OCI-LY7 (cell line): Measurements from ENCODE around the gene MTF1. TPM values are rescaled to one million over a fixed set of nuclear protein-coding genes. Genes with fewer than 3 reads are reported as not detected.

ENCODE experiments used
- BruUV-seq: library from RNA; stranded (reverse); fragments of 400-500 nt; replicated peaks from 2 replicates; lab custom pipeline; 2021; lab: Mats Ljungman, UMichigan
- CTCF ChIA-PET: fragments of 300-600 bp; sonication (Branson Sonifier 250); formaldehyde crosslinking; loops from one replicate; lab custom pipeline; 2022; ENCODE audit warnings: antibody characterized with exemption; ENCODE audit not compliant: unreplicated experiment; lab: Charles Lee
- POLR2A ChIA-PET: fragments of 300-600 bp; sonication (Branson Sonifier 250); formaldehyde crosslinking; loops from one replicate; lab custom pipeline; 2022; ENCODE audit warnings: antibody characterized with exemption; lab: Charles Lee
- DNase-seq: peaks from one replicate; pipeline ENCODE4 v3.0.0-alpha.2; 2015; ENCODE audit warnings: low spot score
- H2AFZ ChIP-seq: fragments of 200-600 bp; sonication (generic), shearing (Covaris generic); 2 replicates; pipeline ENCODE4 v1.6.1; 2014; ENCODE audit warnings: mild to moderate bottlenecking, antibody characterized with exemption, low read length, moderate library complexity
- H3K27ac ChIP-seq: fragments of 200-600 bp; sonication (generic); 2 replicates; pipeline ENCODE4 v1.5.1; 2014; ENCODE audit warnings: mixed run types, low read depth, mild to moderate bottlenecking, moderate library complexity, low read length, inconsistent platforms; ENCODE audit not compliant: poor library complexity, severe bottlenecking
- H3K36me3 ChIP-seq: fragments of 200-600 bp; sonication (generic); 2 replicates; pipeline ENCODE4 v1.6.1; 2014; ENCODE audit warnings: mild to moderate bottlenecking, antibody characterized with exemption, low read length, moderate library complexity, mixed read lengths; ENCODE audit not compliant: insufficient read depth
- H3K4me1 ChIP-seq: fragments of 200-600 bp; sonication (generic); 2 replicates; pipeline ENCODE4 v1.5.1; 2014; ENCODE audit warnings: mild to moderate bottlenecking, low read length; ENCODE audit not compliant: insufficient read depth, poor library complexity, severe bottlenecking
- H3K4me2 ChIP-seq: fragments of 200-600 bp; sonication (generic); 2 replicates; pipeline ENCODE4 v1.6.1; 2014; ENCODE audit warnings: mild to moderate bottlenecking, low read length
- H3K4me3 ChIP-seq: fragments of 200-600 bp; sonication (generic); 2 replicates; pipeline ENCODE4 v1.5.1; 2014; ENCODE audit warnings: mild to moderate bottlenecking, low read depth, low read length; ENCODE audit not compliant: poor library complexity, severe bottlenecking
- H3K79me2 ChIP-seq: fragments of 200-600 bp; sonication (generic); 2 replicates; pipeline ENCODE4 v1.6.1; 2016; ENCODE audit warnings: low read depth, mild to moderate bottlenecking, low read length, moderate library complexity, mixed read lengths; ENCODE audit not compliant: insufficient read depth
- H3K9me2 ChIP-seq: fragments of 200-600 bp; sonication (generic); 2 replicates; pipeline ENCODE4 v1.6.1; 2016; ENCODE audit warnings: mild to moderate bottlenecking, low read length, mixed read lengths; ENCODE audit not compliant: insufficient read depth
- H3K9me3 ChIP-seq: fragments of 200-600 bp; sonication (generic); 2 replicates; pipeline ENCODE4 v1.6.1; 2014; ENCODE audit warnings: mild to moderate bottlenecking, mixed run types, low read length, mixed read lengths
- H4K20me1 ChIP-seq: fragments of 200-600 bp; sonication (generic); 2 replicates; pipeline ENCODE4 v1.6.1; 2014; ENCODE audit warnings: mild to moderate bottlenecking, antibody characterized with exemption, low read length, moderate library complexity, mixed read lengths; ENCODE audit not compliant: insufficient read depth
- EZH2phosphoT487 ChIP-seq: fragments of 200-600 bp; sonication (generic); IDR thresholded peaks from 2 replicates; pipeline ENCODE4 v1.6.1; 2018; ENCODE audit warnings: low read depth, borderline replicate concordance, mild to moderate bottlenecking, mixed run types, antibody characterized with exemption, low read length, moderate library complexity, mixed read lengths
- intact Hi-C: fragments of 100-400 bp; cut with micrococcal nuclease; formaldehyde crosslinking; loops from one replicate; pipeline ENCODE4 v1.10.0; 2022; ENCODE audit not compliant: unreplicated experiment
- total RNA-seq, 2 experiments: library from RNA; depleted of rRNA in 1 of 2; stranded (reverse); fragments of >200 nt in 1 of 2; shearing (Covaris generic) in 1 of 2; gene quantifications; 2 replicates each; pipeline ENCODE4 v1.2.3, GENCODE V29; 2014 to 2022
- TF ChIP-seq, protein P1 (sequence below): fragments of 200-600 bp; sonication (generic); conservative IDR thresholded peaks from 2 replicates; pipeline ENCODE4 v1.5.1; 2014; ENCODE audit warnings: mild to moderate bottlenecking, antibody characterized with exemption, low read length, moderate library complexity, mixed read lengths

The MTF1 gene
- total RNA-seq, 2 experiments from 2014 or later = 1.8 to 16.5 TPM

DNA sequence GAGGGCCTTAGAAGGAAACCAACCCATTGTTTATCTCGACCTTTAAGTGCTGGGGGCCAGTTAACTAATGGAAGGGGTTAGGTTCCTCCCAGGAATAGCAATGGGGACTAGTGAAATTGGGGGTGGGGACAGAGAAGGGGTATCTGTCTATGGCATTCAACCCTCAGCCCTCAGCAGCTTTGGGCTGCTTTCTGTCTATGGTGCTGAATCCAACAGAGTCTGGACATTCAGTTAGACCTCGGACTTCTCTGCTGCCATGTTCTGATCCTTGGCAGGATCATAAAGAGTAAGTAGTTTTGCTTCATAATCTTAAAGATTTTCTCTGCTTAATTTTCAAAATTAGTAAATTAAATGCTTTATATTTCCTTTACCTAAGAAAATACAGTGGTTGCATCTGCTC lies 91.9 kb downstream of the MTF1 start:
- Histone ChIP-seq H3K79me2 (no peaks in the 10 kb centered on the region), H3K4me2 (no peak overlapping the region), H3K9me3 (no peaks in the 10 kb centered on the region), H3K36me3 (no peaks in the 10 kb centered on the region), H3K4me1 (no peaks in the 10 kb centered on the region), H2AFZ (no peak overlapping the region), H3K27ac (no peak overlapping the region), H3K4me3 (no peak overlapping the region), H3K9me2 (no peaks in the 10 kb centered on the region), H4K20me1 (no peaks in the 10 kb centered on the region)
- no peak for DNase-seq
- POLR2A ChIA-PET = no interaction called here
- intact Hi-C loops = no loop called here
- no TSS peak for BruUV-seq
- TF ChIP-seq, protein P1, sequence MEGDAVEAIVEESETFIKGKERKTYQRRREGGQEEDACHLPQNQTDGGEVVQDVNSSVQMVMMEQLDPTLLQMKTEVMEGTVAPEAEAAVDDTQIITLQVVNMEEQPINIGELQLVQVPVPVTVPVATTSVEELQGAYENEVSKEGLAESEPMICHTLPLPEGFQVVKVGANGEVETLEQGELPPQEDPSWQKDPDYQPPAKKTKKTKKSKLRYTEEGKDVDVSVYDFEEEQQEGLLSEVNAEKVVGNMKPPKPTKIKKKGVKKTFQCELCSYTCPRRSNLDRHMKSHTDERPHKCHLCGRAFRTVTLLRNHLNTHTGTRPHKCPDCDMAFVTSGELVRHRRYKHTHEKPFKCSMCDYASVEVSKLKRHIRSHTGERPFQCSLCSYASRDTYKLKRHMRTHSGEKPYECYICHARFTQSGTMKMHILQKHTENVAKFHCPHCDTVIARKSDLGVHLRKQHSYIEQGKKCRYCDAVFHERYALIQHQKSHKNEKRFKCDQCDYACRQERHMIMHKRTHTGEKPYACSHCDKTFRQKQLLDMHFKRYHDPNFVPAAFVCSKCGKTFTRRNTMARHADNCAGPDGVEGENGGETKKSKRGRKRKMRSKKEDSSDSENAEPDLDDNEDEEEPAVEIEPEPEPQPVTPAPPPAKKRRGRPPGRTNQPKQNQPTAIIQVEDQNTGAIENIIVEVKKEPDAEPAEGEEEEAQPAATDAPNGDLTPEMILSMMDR = no peak
- TF ChIP-seq EZH2phosphoT487 = no peak
- CTCF ChIA-PET = no interaction called here

DNA sequence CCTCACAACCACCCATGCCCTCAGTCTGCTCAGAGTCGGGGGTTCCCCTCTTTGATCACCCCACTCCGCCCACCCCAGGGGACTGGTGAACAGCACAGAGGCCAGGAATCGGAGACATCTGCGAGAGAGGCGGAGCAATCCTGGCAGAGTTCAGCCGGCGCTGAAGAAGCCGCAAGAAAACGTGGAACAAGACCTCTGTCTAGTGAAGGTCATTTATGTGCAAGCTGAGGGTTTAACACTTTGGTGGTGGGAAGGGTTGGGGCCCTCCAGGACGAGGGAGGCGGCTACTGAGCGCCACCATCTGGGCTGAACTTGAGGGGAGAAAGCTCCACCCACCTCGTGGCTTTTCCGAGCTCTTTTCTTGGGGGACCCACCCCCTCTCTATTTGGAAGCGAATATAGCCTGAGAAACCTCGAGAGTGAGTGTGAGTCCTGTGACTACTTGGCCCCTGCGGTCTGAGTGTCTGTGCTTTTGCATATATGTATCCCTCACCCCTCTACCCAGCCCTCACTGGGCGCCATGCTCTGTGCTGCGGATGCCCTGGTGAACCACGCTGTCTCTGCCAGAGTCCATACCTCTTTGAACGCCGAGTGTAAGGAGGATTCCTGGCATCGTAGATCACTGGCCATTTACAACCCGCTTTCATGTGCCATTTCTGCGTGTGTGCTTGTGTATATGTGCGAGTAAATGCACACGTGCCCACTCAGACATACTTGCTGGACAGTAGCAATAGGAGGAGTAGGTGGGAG lies 93.3 kb downstream of the MTF1 start:
- H3K4me3 ChIP-seq = no peak overlapping the region
- ChIA-PET CTCF (interaction anchor here (0.6 kb wide), 1 partner anchor 76 kb away, joined by 3 read pairs; a partner anchor contains a TSS), POLR2A (no interaction called here)
- no peaks in the 10 kb centered on the region for H3K36me3 ChIP-seq
- H2AFZ ChIP-seq = no peak overlapping the region
- H3K79me2 ChIP-seq = no peaks in the 10 kb centered on the region
- TF ChIP-seq EZH2phosphoT487 = no peak
- TF ChIP-seq, protein P1 = peak; percentile 57
- H3K27ac ChIP-seq = no peak overlapping the region
- no peak overlapping the region for H3K4me2 ChIP-seq
- no peaks in the 10 kb centered on the region for H4K20me1 ChIP-seq
- peak; percentile 10 for DNase-seq
- intact Hi-C loops = no loop called here
- no TSS peak for BruUV-seq
- H3K9me3 ChIP-seq = no peaks in the 10 kb centered on the region
- no peaks in the 10 kb centered on the region for H3K4me1 ChIP-seq
- H3K9me2 ChIP-seq = no peaks in the 10 kb centered on the region

DNA sequence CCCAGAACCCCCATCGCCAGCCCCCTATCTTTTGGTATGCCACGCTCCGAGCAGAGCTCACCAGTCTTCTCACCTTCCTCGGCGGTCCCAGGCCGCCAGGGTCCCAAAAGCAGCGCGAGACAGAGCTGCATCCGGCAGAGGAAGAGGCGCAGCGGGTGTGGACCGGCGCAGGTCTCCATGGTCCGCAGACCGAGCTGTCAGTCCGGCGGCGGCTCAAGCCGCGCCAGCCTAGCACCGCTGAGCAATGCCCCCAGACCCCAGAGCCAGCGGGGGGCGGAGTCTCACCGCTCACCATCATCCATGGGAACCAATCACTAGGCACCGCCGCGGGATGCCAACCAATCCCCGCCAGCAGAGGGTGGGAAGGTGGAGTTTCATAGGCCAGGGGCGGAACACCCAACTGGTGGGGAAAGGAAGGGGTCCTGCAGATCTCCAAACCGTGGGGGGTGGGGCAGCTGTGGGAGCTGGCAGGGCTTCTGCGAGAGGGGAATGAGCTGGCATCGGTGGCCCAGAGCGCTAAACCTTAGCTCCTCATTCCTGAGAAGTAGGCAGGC lies 94.4 kb downstream of the MTF1 start, which contains the start of gene EPHA10:
Gene EPHA10, minus strand, starts transcription at position 233 of the 554 bp plus-strand sequence. Its CDS starts 54 bp downstream, at position 179.
- BruUV-seq = no TSS peak
- no peak for DNase-seq
- TF ChIP-seq, protein P1 = no peak
- TF ChIP-seq EZH2phosphoT487 = no peak
- Histone ChIP-seq H3K27ac (no peak within 1 kb of the TSS), H4K20me1 (no peaks in the 10 kb centered on the region), H3K4me2 (no peak within 1 kb of the TSS), H3K36me3 (no peaks in the 10 kb centered on the region), H2AFZ (no peak within 1 kb of the TSS), H3K79me2 (no peaks in the 10 kb centered on the region), H3K4me3 (no peak within 1 kb of the TSS), H3K9me2 (no peaks in the 10 kb centered on the region), H3K4me1 (no peaks in the 10 kb centered on the region), H3K9me3 (no peaks in the 10 kb centered on the region)
- CTCF ChIA-PET = interaction anchor here (0.7 kb wide), 1 partner anchor 576 kb away, joined by 5 read pairs; no protein-coding TSS in a partner anchor
- intact Hi-C loops = no loop called here
- POLR2A ChIA-PET = interaction anchor here (0.6 kb wide), 1 partner anchor 96 kb away, joined by 6 read pairs; no protein-coding TSS in a partner anchor
